Stimulated activated CD4-positive, alpha-beta T cell treated with anti-CD3 and anti-CD28 coated beads, Interleukin-4, amount 100 ng/mL, for 48 hours (primary cell): ENCODE measurements around the gene ARPC1A.
"Not testable (repeated sequence)": the region's sequence is repeated elsewhere in the genome, so short reads cannot be mapped to it uniquely, and the experiment has no call there.

ENCODE experiments used
- DNase-seq, 2 donors: peaks; one replicate each; pipeline ENCODE4 v3.0.0-alpha.2; 2020; ENCODE audit warnings: low read depth in 2 of 2

ARPC1A gene

GRCh38 chr7:99409192-99409572 is 83.5 kb downstream of the ARPC1A start:
- DNase-seq: no peak

- DNase-seq: no peak
These were observed 84.1 kb downstream of the ARPC1A start for GRCh38 chr7:99409806-99410205.

DNA sequence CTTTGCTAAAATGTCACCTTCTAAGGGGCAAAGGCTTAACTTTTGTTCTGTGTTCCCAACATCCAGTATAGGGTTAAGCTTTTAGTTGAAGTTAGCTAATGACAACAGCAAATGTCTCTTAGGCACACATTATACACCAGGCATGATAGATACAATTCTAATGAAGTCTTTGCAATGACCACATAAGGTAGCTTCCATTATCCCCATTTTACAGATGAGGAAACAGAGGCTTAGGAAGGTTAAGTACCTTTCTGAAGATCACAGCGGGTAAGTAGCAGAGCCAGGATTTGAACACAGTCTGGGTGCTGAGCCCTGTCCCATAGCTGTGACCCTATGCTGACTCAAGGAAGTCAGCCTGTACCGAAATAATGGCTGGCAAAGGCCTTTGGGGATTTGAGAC is 84.9 kb downstream of the ARPC1A start:
- no peak for DNase-seq

DNA sequence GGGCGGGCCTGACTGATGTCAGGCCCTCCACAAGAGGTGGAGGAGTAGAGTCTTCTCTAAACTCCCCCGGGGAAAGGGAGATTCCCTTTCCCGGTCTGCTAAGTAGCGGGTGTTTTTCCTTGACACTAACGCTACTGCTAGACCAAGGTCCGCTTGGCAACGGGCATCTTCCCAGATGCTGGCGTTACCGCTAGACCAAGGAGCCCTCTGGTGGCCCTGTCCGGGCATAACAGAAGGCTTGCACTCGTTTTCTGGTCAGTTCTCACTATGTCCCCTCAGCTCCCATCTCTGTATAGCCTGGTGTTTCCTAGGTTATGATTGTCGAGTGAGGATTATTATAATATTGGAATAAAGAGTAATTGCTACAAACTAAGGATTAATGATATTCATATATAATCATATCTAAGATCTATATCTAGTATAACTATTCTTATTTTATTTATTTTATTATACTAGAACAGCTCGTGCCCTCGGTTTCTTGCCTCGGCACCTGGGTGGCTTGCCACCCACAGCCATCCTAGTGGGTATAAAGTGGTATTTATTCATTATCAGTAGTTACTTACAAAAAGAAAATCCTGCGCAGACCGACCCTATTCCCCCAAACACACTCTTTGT is 89.9 kb downstream of the ARPC1A start:
- DNase-seq: not testable (repeated sequence)
